ENCODE measurements around the gene ST7L.

- TF ChIP-seq EZH2 (IDR thresholded peaks at IDR 0.05; ENCODE audit: borderline replicate concordance, low read depth, low read length, severe bottlenecking) (no peak), CTCF (IDR thresholded peaks at IDR 0.05; ENCODE audit: extremely low read depth in 1 of 2, insufficient read depth in 1 of 2, low read depth in 1 of 2, low read length in 2 of 2) (no peak), POLR2AphosphoS5 (IDR thresholded peaks at IDR 0.05; ENCODE audit: insufficient read depth, low read depth, low read length) (no peak), POLR2A (IDR thresholded peaks at IDR 0.05; ENCODE audit: low read depth, low read length) (no peak), FOS (IDR thresholded peaks at IDR 0.05; ENCODE audit: borderline replicate concordance, insufficient read depth, low read length) (no peak), MYC (IDR thresholded peaks at IDR 0.05; ENCODE audit: low read depth, low read length) (no peak)
These were observed 17.1 kb upstream of the ST7L start for GRCh38 chr1:112636056-112636455.
